Central memory CD8-positive, alpha-beta T cell (primary cell): ENCODE results near the gene AIP.

Source experiments
- ATAC-seq: fragments of 150-1000 bp; cut with Tn5 transposase; replicated peaks from 2 replicates; pipeline ENCODE4 v1.10.0; 2022; ENCODE audit warnings: mild to moderate bottlenecking, moderate FRiP score, moderate number of reproducible peaks; ENCODE audit not compliant: poor library complexity, severe bottlenecking; ENCODE audit errors: extremely low read depth
- DNase-seq, 2 donors: peaks; one replicate each; pipeline ENCODE4 v3.0.0; 2021; ENCODE audit warnings: low spot score in 2 of 2
- H3K27ac Mint-ChIP-seq: one replicate; pipeline ENCODE4 v1.8.0; 2022; ENCODE audit warnings: low read depth, mild to moderate bottlenecking, moderate library complexity, mixed read lengths
- H3K27me3 Mint-ChIP-seq: one replicate; pipeline ENCODE4 v1.8.0; 2022; ENCODE audit warnings: mixed read lengths
- H3K36me3 Mint-ChIP-seq: one replicate; pipeline ENCODE4 v1.8.0; 2022; ENCODE audit warnings: mild to moderate bottlenecking, moderate library complexity, mixed read lengths; ENCODE audit not compliant: insufficient read depth
- H3K4me1 Mint-ChIP-seq: one replicate; pipeline ENCODE4 v1.8.0; 2022; ENCODE audit warnings: mixed read lengths
- H3K4me3 Mint-ChIP-seq: one replicate; pipeline ENCODE4 v1.8.0; 2022; ENCODE audit warnings: mild to moderate bottlenecking, moderate library complexity, mixed read lengths
- H3K9me3 Mint-ChIP-seq: one replicate; pipeline ENCODE4 v1.8.0; 2022; ENCODE audit warnings: mixed read lengths

Gene AIP

DNA sequence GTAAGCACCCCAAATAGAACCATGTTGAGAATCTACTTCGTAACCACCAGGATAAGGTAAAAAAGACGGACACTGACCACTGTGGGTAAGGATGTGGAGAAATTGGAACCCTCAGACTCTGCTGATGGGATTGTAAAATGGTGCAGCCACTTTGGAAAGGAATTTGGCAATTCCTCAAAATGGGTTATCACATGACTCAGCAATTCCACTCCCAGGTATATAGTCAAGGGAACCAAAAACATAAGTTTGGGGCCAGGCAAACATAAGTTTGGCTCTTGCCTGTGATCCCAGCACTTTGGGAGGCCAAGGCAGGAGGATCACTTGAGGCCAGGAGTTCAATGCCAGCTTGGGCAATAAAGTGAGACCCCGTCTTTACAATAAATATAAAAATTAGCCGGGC is 45.5 kb downstream of the AIP start:
- ATAC-seq = no peak
- H3K9me3 Mint-ChIP-seq = no peaks in the 10 kb centered on the region
- no peak overlapping the region for H3K4me3 Mint-ChIP-seq
- DNase-seq = no peak
- H3K27ac Mint-ChIP-seq = no peak overlapping the region
- peaks cover 12% of the 10 kb centered on the region for H3K27me3 Mint-ChIP-seq
- H3K36me3 Mint-ChIP-seq = no peaks in the 10 kb centered on the region
- H3K4me1 Mint-ChIP-seq = no peaks in the 10 kb centered on the region

DNA sequence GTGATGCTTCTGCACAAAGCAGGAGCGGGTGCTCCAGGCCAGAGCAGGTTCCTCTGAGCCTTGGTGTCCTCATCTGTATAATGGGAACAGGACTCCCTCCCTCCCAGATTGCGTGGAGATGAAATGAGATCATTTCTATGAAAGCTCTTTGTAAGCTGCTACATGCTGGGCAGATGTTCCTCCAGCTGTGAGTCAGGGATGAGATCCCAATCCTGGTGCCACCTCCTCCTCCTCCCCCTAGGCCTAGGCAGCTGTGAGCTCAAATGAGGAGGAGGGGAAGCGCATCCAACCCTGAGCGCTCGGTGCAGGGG is 47.4 kb downstream of the AIP start:
- H3K9me3 Mint-ChIP-seq = no peaks in the 10 kb centered on the region
- no peaks in the 10 kb centered on the region for H3K4me1 Mint-ChIP-seq
- no peak overlapping the region for H3K4me3 Mint-ChIP-seq
- H3K36me3 Mint-ChIP-seq = no peaks in the 10 kb centered on the region
- ATAC-seq (no peak), DNase-seq (no peak)
- H3K27ac Mint-ChIP-seq = no peak overlapping the region
- H3K27me3 Mint-ChIP-seq = peaks cover 3% of the 10 kb centered on the region

DNA sequence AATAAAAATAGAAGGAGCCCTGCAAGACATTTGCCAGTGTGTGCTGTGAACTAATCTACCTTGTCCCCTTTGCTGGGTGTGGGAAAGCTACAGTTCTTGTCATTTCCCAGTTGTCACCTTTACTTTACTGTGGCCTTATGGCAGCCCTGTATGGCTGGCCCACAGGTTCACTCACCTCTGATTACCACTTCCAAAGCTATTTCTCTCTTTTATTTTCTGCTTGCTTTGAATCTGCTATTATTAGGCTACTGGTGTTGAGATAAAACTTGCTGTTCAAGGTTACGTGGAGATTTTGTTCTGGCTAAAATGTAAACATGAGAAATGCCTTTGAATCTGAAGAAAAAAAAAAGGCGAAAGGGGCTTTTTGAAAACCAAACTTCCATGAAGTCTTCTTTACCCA is 50.1 kb downstream of the AIP start:
- H3K27ac Mint-ChIP-seq = no peak overlapping the region
- H3K27me3 Mint-ChIP-seq = no peaks in the 10 kb centered on the region
- DNase-seq (no peak), ATAC-seq (no peak)
- H3K4me3 Mint-ChIP-seq = no peak overlapping the region
- H3K36me3 Mint-ChIP-seq = no peaks in the 10 kb centered on the region
- H3K9me3 Mint-ChIP-seq = no peaks in the 10 kb centered on the region
- no peaks in the 10 kb centered on the region for H3K4me1 Mint-ChIP-seq

DNA sequence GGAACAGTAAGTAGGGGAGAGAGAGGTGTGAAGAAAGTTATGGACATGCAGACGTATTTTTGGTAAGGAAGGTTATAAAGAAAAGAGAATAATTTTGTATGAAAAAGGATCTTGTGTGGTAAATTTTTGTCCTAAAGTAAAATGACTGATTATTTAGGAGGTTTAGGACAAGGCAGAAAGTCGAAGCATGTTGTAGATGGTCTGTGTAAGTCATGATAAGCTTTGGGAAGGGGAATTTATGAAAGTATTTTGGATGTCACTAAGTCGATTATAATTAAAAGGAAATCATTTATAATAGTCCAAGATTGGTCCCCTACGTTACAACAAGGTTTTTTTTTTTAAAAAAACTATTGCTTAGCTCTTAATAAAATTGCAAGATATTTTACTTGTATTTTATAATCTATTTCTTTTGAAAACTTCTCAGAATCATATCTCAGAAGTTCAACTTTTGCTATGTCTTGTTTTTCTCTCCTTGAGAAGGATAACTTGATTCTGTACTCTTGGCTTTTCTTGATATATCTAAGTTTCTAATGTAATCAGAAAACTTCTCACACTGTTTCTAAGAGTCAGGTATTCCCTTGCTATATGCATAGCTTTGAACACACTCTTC is 51.3 kb downstream of the AIP start:
- Mint-ChIP-seq H3K27me3 (no peaks in the 10 kb centered on the region), H3K9me3 (no peaks in the 10 kb centered on the region), H3K36me3 (no peaks in the 10 kb centered on the region), H3K27ac (no peak overlapping the region), H3K4me3 (no peak overlapping the region), H3K4me1 (no peaks in the 10 kb centered on the region)
- DNase-seq (no peak), ATAC-seq (no peak)

DNA sequence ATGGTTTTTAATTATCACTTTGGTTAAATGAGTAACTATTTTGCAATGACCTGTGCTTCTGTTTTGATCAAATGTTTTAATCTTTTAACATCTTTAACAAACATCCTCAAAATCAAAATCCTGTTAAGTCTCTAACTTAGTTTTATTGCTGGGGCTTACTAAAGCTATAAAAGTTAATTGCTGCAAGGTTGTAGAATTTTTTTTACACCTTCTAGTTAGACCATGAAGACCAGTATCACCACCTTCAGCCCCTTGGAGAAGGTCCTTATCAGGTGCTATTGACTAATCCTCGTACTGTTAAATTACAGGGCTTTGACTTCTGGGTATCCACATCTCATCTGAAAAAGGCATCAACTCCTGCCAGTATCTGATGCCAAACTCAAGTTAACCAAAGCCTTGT is 52.7 kb downstream of the AIP start:
- DNase-seq (no peak), ATAC-seq (no peak)
- no peaks in the 10 kb centered on the region for H3K27me3 Mint-ChIP-seq
- no peak overlapping the region for H3K4me3 Mint-ChIP-seq
- H3K27ac Mint-ChIP-seq = no peak overlapping the region
- no peaks in the 10 kb centered on the region for H3K9me3 Mint-ChIP-seq
- no peaks in the 10 kb centered on the region for H3K4me1 Mint-ChIP-seq
- no peaks in the 10 kb centered on the region for H3K36me3 Mint-ChIP-seq

DNA sequence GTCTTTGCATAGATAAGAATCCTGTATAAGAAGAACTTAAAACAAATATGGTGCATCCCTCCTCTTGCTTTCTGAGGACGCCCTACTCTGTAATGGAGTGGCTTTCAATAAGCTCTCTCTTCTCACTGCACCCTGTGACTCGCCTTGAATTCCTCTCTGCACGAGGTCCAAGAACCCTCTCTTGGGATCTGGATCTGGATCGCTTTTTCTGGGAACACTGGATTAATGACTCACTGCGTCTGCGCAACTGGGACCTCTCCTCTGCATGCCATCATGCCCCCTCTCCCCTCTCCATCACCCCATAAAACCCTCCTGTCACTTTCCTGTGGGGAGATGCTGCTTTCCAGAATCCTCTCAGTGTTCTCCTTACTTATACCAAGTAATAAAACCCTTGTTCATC is 55.5 kb downstream of the AIP start:
- H3K4me1 Mint-ChIP-seq = no peaks in the 10 kb centered on the region
- no peaks in the 10 kb centered on the region for H3K36me3 Mint-ChIP-seq
- H3K27ac Mint-ChIP-seq = no peak overlapping the region
- no peaks in the 10 kb centered on the region for H3K27me3 Mint-ChIP-seq
- H3K9me3 Mint-ChIP-seq = no peaks in the 10 kb centered on the region
- ATAC-seq (no peak), DNase-seq (no peak)
- no peak overlapping the region for H3K4me3 Mint-ChIP-seq

DNA sequence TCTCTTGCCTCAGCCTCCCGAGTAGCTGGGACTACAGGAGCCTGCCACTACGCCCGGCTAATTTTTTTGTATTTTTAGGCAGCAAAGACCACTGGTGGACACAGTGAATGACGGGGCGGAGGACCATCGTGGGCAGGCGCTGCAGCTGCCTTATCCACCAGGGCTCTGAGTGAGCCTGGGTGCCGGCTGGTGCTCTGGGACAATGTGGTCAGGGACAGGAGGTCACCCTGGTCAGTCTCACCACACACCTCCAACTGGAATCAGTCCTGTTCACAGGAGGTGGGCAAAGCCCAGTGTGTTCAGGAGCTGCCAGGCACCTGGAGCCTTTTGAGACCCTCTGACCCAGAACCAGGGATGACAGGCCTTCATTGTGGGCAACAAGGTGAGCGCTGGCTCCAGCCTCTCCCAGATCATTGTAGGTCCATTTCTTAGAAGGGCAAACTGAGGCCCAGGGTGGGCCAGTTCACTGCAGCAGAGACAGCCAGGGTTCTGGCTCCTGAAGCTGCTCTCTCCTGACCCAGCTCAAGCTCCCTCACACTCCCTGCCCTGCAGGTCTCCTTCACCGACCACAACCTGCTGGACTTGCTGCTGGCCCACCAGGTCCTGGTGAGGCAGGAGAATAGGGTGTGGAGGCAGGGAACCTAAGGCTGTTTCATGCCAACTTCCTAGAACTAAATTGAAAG is 56.1 kb downstream of the AIP start:
- no peak for ATAC-seq
- H3K36me3 Mint-ChIP-seq = no peaks in the 10 kb centered on the region
- no peaks in the 10 kb centered on the region for H3K4me1 Mint-ChIP-seq
- DNase-seq = no peak
- H3K4me3 Mint-ChIP-seq = no peak overlapping the region
- no peak overlapping the region for H3K27ac Mint-ChIP-seq
- no peaks in the 10 kb centered on the region for H3K27me3 Mint-ChIP-seq
- no peaks in the 10 kb centered on the region for H3K9me3 Mint-ChIP-seq

DNA sequence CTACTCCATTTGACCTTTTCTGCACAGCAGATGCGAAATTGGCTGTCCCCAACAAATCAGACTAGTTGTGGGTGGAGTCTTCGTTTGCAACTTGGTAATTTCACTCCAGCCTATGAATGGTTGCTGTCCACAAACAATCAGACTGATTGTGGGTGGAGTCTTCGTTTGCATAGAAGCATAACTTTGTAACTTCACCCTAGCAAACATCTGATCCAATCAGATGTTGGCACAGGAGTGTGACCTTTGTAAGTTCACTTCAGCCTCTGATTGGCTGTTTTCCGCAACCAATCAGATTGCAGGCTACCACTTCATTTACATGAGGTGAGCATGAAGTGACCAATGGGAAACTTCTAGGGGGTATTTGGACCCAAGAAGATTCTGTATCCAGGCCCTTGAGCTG is 56.7 kb downstream of the AIP start:
- Mint-ChIP-seq H3K36me3 (no peaks in the 10 kb centered on the region), H3K27me3 (no peaks in the 10 kb centered on the region), H3K4me3 (no peak overlapping the region), H3K27ac (no peak overlapping the region), H3K4me1 (no peaks in the 10 kb centered on the region), H3K9me3 (no peaks in the 10 kb centered on the region)
- DNase-seq (no peak), ATAC-seq (no peak)
